HCT116 (cell line): Measurements from ENCODE around the gene TMEM52. TPM values are rescaled to one million over a fixed set of nuclear protein-coding genes. Genes with fewer than 3 reads are reported as not detected.

Experiments
- ATAC-seq: fragments of 200-7000 bp; cut with Tn5 transposase; 2 replicates; pipeline ENCODE4 v1.9.1; 2020; ENCODE audit warnings: mild to moderate bottlenecking, moderate library complexity
- BruUV-seq: library from RNA; stranded (reverse); fragments of 400-500 nt; replicated peaks from 2 replicates; lab custom pipeline; 2021; lab: Mats Ljungman, UMichigan
- CTCF ChIA-PET: fragments of 300-600 bp; sonication (Branson Sonifier 250); formaldehyde crosslinking; loops from one replicate; lab custom pipeline; 2021; ENCODE audit warnings: antibody characterized with exemption; lab: Charles Lee
- POLR2A ChIA-PET: fragments of 300-600, 350-600 bp; sonication (Branson Sonifier 250); formaldehyde crosslinking; loops from one replicate; lab custom pipeline; 2021; ENCODE audit warnings: antibody characterized with exemption; lab: Charles Lee
- RAD21 ChIA-PET, 2 experiments: fragments of 300-600 bp; sonication (Branson Sonifier 250); formaldehyde crosslinking; loops; one replicate each; lab custom pipeline; 2023; ENCODE audit warnings: low total read pairs in 2 of 2; ENCODE audit not compliant: uncharacterized antibody in 2 of 2, unreplicated experiment in 2 of 2, low non-redundant PET in 1 of 2; lab: Charles Lee
- DNase-seq: peaks from one replicate; pipeline ENCODE4 v3.0.0-alpha.2; 2010; ENCODE audit warnings: low read depth, low spot score
- H2AFZ ChIP-seq: fragments of 200-600 bp; shearing (Covaris generic), sonication (generic); 2 replicates; pipeline ENCODE4 v1.6.1; 2017; ENCODE audit warnings: low read depth, mixed run types, mixed read lengths, antibody characterized with exemption, low read length; ENCODE audit not compliant: poor library complexity, severe bottlenecking
- H3K27ac ChIP-seq: 2 replicates; pipeline ENCODE4 v1.5.1; 2012; ENCODE audit warnings: low read depth, low read length
- H3K27me3 ChIP-seq: fragments of 200-600 bp; sonication (generic); 2 replicates; pipeline ENCODE4 v1.6.1; 2016; ENCODE audit warnings: mixed run types, low read length, mixed read lengths; ENCODE audit not compliant: insufficient read depth
- H3K36me3 ChIP-seq, 2 experiments: fragments of 200-500 bp in 1 of 2; fragments of 200-600 bp in 1 of 2; sonication (Bioruptor generic) in 1 of 2; sonication (generic) in 1 of 2; 2 replicates each; pipeline versions ENCODE4 v1.5.1 to v1.6.1; 2014 to 2016; ENCODE audit warnings: low read length in 2 of 2, inconsistent platforms in 1 of 2, mixed read lengths in 1 of 2, mixed run types in 1 of 2; ENCODE audit not compliant: insufficient read depth in 2 of 2, control insufficient read depth in 1 of 2
- H3K4me1 ChIP-seq, 2 experiments: fragments of 200-600 bp in 1 of 2; sonication (generic) in 1 of 2; 2 replicates each; pipeline versions ENCODE4 v1.5.1 to v1.6.1; 2012 to 2017; ENCODE audit warnings: low read length in 2 of 2, inconsistent platforms in 1 of 2, mild to moderate bottlenecking in 1 of 2, mixed read lengths in 1 of 2, mixed run types in 1 of 2, moderate library complexity in 1 of 2; ENCODE audit not compliant: insufficient read depth in 2 of 2, control insufficient read depth in 1 of 2
- H3K4me2 ChIP-seq: fragments of 200-600 bp; sonication (generic); 2 replicates; pipeline ENCODE4 v1.6.1; 2017; ENCODE audit warnings: mixed run types, low read length, mixed read lengths
- H3K4me3 ChIP-seq, 2 experiments: fragments of 200-600 bp in 1 of 2; sonication (generic) in 1 of 2; replicated peaks in 1 of 2; 2 replicates each; pipeline ENCODE4 v1.5.1; 2011 to 2016; ENCODE audit warnings: low read length in 2 of 2, control low read depth in 1 of 2, low read depth in 1 of 2, mild to moderate bottlenecking in 1 of 2, mixed read lengths in 1 of 2, mixed run types in 1 of 2
- H3K79me2 ChIP-seq: fragments of 200-600 bp; sonication (generic); 2 replicates; pipeline ENCODE4 v1.6.1; 2017; ENCODE audit warnings: mild to moderate bottlenecking, mixed run types, low read length, moderate library complexity, mixed read lengths; ENCODE audit not compliant: insufficient read depth
- H3K9ac ChIP-seq: fragments of 200-600 bp; sonication (generic); 2 replicates; pipeline ENCODE4 v1.6.1; 2016; ENCODE audit warnings: low read length, mixed read lengths
- H3K9me2 ChIP-seq: fragments of 200-600 bp; sonication (generic), shearing (Covaris generic); 2 replicates; pipeline ENCODE4 v1.6.1; 2017; ENCODE audit warnings: mixed run types, mild to moderate bottlenecking, moderate library complexity; ENCODE audit not compliant: insufficient read depth
- H3K9me3 ChIP-seq, 2 experiments: fragments of 200-500 bp in 1 of 2; fragments of 200-600 bp in 1 of 2; sonication (Bioruptor generic) in 1 of 2; sonication (generic) in 1 of 2; 2 replicates each; pipeline ENCODE4 v1.6.1; 2014 to 2017; ENCODE audit warnings: low read length in 2 of 2, mixed read lengths in 2 of 2, inconsistent platforms in 1 of 2, low read depth in 1 of 2, mild to moderate bottlenecking in 1 of 2, mixed run types in 1 of 2, moderate library complexity in 1 of 2; ENCODE audit not compliant: control insufficient read depth in 1 of 2, insufficient read depth in 1 of 2
- H4K20me1 ChIP-seq: fragments of 200-600 bp; sonication (generic), shearing (Covaris generic); 2 replicates; pipeline ENCODE4 v1.6.1; 2017; ENCODE audit warnings: mixed run types, mild to moderate bottlenecking, moderate library complexity; ENCODE audit not compliant: insufficient read depth
- CBX3 ChIP-seq: IDR thresholded peaks from 2 replicates; pipeline ENCODE4 v1.6.1; 2012; ENCODE audit warnings: low read depth
- CTCF ChIP-seq, 3 experiments: fragments of 200-600 bp in 1 of 3; sonication (generic) in 1 of 3; IDR thresholded peaks in 2 of 3; conservative IDR thresholded peaks in 1 of 3; 2 replicates each; pipeline ENCODE4 v1.5.1; 2012 to 2017; ENCODE audit warnings: low read depth in 2 of 3, low read length in 2 of 3, antibody characterized with exemption in 1 of 3, borderline replicate concordance in 1 of 3, control low read depth in 1 of 3, mild to moderate bottlenecking in 1 of 3, mixed read lengths in 1 of 3, mixed run types in 1 of 3, moderate library complexity in 1 of 3; ENCODE audit not compliant: insufficient read depth in 1 of 3
- EGR1 ChIP-seq: IDR thresholded peaks from 2 replicates; pipeline ENCODE4 v1.6.1; 2012; ENCODE audit warnings: low read depth
- EZH2phosphoT487 ChIP-seq: fragments of 200-600 bp; IDR thresholded peaks from 2 replicates; pipeline ENCODE4 v1.6.1; 2018; ENCODE audit warnings: antibody characterized with exemption, borderline replicate concordance
- JUND ChIP-seq: IDR thresholded peaks from 2 replicates; pipeline ENCODE4 v1.6.1; 2012
- MAX ChIP-seq: IDR thresholded peaks from 2 replicates; pipeline ENCODE4 v1.6.1; 2012
- POLR2A ChIP-seq: IDR thresholded peaks from 2 replicates; pipeline ENCODE4 v1.7.0; 2011; ENCODE audit warnings: borderline replicate concordance; ENCODE audit not compliant: insufficient read depth, insufficient read length; ENCODE audit errors: extremely low read depth
- POLR2AphosphoS5 ChIP-seq: IDR thresholded peaks from 2 replicates; pipeline ENCODE4 v1.6.1; 2011; ENCODE audit warnings: mild to moderate bottlenecking, low read depth, low read length, moderate library complexity
- REST ChIP-seq: IDR thresholded peaks from 2 replicates; pipeline ENCODE4 v1.6.1; 2012; ENCODE audit warnings: low read depth
- SIN3A ChIP-seq: IDR thresholded peaks from 2 replicates; pipeline ENCODE4 v1.6.1; 2012; ENCODE audit warnings: low read depth
- SP1 ChIP-seq: IDR thresholded peaks from 2 replicates; pipeline ENCODE4 v1.6.1; 2012; ENCODE audit warnings: low read depth
- SRF ChIP-seq: IDR thresholded peaks from 2 replicates; pipeline ENCODE4 v1.6.1; 2012; ENCODE audit warnings: low read depth
- ZNF274 ChIP-seq: fragments of 200-500 bp; sonication (Bioruptor generic); IDR thresholded peaks from 2 replicates; pipeline ENCODE4 v1.6.1; 2014; ENCODE audit warnings: mild to moderate bottlenecking, low read depth, low read length, inconsistent platforms
- intact Hi-C: fragments of 100-400 bp; cut with micrococcal nuclease; formaldehyde crosslinking; loops from 2 replicates; pipeline ENCODE4 v1.10.0; 2022
- total RNA-seq: library from RNA; stranded (reverse); gene quantifications from one replicate; pipeline ENCODE4 v1.2.1, GENCODE V29; 2021; ENCODE audit not compliant: unreplicated experiment

TMEM52 gene
- total RNA-seq, 1 experiment from 2014 or later: 27.5 TPM

GRCh38 chr1:1937549-1938275 is 18.6 kb upstream of the TMEM52 start:
- Histone ChIP-seq H3K4me3 (no peak overlapping the region), H2AFZ (no peak overlapping the region), H3K27me3 (no peaks in the 10 kb centered on the region), H4K20me1 (no peaks in the 10 kb centered on the region), H3K9me3 (peaks cover 0 to 9% of the 10 kb centered on the region in 2 experiments; a peak in 1 of 4 replicates), H3K4me2 (no peak overlapping the region), H3K9me2 (no peaks in the 10 kb centered on the region), H3K79me2 (no peaks in the 10 kb centered on the region), H3K36me3 (no peaks in the 10 kb centered on the region), H3K27ac (no peak overlapping the region)
- CTCF ChIA-PET: no interaction called here
- RAD21 ChIA-PET: no interaction called here
- BruUV-seq: no TSS peak
- no peak for DNase-seq
- TF ChIP-seq SRF: no peak
- TF ChIP-seq EZH2phosphoT487: no peak
- no peak for TF ChIP-seq SP1
- TF ChIP-seq SIN3A: no peak
- TF ChIP-seq, all 23 proteins: peak for 0
- ATAC-seq: no peak
- Histone ChIP-seq H3K4me1 (no peaks in the 10 kb centered on the region), H3K9ac (no peak overlapping the region)
- POLR2A ChIA-PET: no interaction called here
- intact Hi-C loops: no loop called here

GRCh38 chr1:1937061-1937460 is 18.0 kb upstream of the TMEM52 start:
- intact Hi-C loops: no loop called here
- H3K27ac ChIP-seq: no peak overlapping the region
- no peaks in the 10 kb centered on the region for H4K20me1 ChIP-seq
- H3K79me2 ChIP-seq: no peaks in the 10 kb centered on the region
- TF ChIP-seq EGR1: no peak
- TF ChIP-seq POLR2AphosphoS5: no peak
- no peak for TF ChIP-seq SRF
- TF ChIP-seq CTCF (IDR thresholded peaks at IDR 0.05 in 2 of 3, conservative IDR thresholded peaks at IDR 0.05 in 1 of 3; ENCODE audit: borderline replicate concordance in 1 of 3, insufficient read depth in 1 of 3, low read depth in 2 of 3, low read length in 2 of 3): no peak
- TF ChIP-seq MAX: no peak
- no peak for TF ChIP-seq POLR2A
- no peak for TF ChIP-seq ZNF274
- TF ChIP-seq JUND: no peak
- TF ChIP-seq EZH2phosphoT487: no peak
- no peak for TF ChIP-seq SP1
- no peak for TF ChIP-seq CBX3
- TF ChIP-seq REST: no peak
- H3K4me2 ChIP-seq: no peak overlapping the region
- ATAC-seq (no peak), DNase-seq (no peak)
- H3K9me2 ChIP-seq: no peaks in the 10 kb centered on the region
- no peak overlapping the region for H3K9ac ChIP-seq
- RAD21 ChIA-PET: no interaction called here
- no peaks in the 10 kb centered on the region for H3K36me3 ChIP-seq
- H3K27me3 ChIP-seq: no peaks in the 10 kb centered on the region
- POLR2A ChIA-PET: no interaction called here
- no peak overlapping the region for H2AFZ ChIP-seq
- H3K4me1 ChIP-seq: no peaks in the 10 kb centered on the region
- CTCF ChIA-PET: no interaction called here
- H3K9me3 ChIP-seq: peaks cover 0 to 9% of the 10 kb centered on the region in 2 experiments; a peak in 1 of 4 replicates
- H3K4me3 ChIP-seq: no peak overlapping the region
- BruUV-seq: no TSS peak
